ENCODE data around the gene SPARC.
A peak's percentile ranks its signal among the peaks of the same experiment; 100 is the strongest.

SPARC gene

DNA sequence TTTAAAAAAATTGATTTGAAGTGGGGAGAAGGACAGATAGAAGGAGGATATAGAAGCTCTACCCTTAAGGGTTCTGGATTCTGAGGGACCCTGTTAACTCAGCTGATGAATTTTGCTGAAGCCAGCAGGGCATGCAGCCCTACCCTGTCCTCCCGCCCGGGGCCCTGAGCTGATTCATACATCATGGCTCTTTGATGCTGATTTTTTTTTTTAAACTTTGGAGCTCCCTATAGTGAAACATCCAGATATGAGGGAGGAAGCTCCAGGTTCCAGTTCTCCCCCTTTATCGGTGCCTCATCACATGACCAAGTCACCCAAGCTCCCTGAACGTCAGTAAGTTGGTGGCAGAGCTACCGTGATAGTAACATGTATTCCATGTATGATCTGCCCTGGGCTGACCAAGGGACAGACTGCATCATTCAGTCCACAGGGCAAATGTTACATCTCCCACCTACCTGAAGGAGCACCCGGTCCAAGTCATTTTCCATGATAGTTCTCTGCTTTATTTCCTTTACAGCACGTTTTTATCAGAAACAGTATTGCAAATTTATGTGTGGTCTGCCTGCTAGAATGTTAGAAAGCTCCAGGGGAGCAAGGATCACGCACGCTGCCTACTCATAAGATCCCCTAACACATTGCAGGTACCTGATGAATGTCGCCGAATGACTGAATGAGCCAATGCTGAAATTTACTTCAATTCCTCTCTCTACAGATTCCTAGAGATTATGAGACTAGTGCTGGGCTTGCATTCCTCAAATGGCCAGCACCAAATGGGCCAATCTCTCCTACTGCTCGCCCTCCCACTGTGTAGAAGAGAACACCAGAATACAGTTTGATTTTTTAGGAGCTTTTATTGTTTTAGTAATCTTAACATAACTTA lies 25.9 kb downstream of the SPARC start:
- DNase-seq (ENCODE audit: low read depth in 2 of 2), result no peak

DNA sequence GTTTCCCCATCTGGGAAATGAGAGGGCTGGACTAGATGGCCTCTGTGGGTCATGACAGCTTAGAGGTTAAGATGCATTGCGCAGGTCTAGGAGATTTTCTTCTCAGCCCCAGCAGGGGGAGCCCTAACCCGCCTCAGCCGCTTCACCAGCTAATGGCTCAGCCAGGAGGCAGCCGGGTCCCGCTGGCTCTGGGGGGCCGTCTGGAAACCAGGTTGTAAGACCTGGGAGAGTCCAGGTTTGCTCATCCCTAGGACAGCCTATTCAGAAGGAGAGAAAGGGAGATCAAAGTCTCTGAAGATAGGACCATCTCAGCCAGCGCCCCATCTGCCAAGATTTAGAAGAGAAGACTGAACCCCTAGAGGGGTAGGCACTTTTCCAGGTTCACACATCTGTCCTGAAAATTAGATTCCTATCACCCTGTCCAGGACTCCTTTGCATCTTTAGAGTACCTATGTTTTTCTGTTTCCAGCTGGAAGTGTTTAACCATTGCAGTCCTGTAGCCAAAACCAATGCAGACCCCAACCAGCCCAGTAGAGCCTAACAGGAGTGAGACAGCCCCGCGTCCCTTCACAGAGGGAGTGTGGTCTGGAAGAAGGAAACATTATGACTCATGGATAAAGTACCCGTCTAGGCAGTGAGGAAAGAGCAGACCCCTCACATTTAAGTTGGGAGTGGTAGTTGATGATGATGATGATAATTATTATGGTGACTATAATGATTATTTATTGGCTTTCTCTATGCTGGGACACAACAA lies 27.5 kb downstream of the SPARC start:
- DNase-seq (ENCODE audit: low read depth in 2 of 2), result peak; percentile 69 to 85

DNA sequence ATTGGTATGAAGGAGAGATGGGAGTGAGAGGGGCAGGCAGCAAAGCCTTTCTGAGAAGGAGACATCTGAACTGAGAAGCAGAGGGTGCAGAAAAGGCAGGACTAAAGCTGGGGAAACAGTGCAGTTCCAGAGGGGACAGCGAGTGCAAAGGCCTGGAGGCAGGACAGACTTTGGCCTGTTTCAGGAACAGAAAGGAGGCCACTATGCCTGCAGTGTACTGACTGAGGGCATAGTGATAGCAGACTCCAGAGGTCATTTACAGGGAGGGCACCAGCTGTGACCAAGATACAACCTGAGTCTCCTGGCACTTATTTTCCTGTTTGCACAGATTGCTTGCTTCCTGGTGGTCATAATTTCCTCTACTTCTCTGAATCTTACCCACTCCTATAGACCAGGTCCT lies 29.6 kb downstream of the SPARC start:
- no peak for DNase-seq (ENCODE audit: low read depth in 2 of 2)

DNA sequence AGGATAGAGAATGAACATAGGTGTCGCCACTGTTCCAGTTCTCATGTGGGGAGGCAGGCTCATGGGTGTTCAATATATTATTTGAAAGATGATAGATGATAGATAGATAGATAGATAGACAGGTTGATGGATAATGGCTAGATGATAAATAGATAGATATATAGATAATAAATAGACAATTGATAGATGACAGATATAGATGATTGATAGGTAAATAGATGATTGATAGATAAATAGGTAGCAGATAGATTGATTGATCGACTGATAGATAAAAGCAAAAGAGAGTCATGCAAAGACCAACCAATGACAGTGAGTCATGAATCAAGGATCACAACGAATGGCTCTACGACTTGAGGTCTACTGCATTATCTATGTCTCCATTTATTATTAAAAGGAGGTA lies 30.4 kb downstream of the SPARC start:
- no peak for DNase-seq (ENCODE audit: low read depth in 2 of 2)

DNA sequence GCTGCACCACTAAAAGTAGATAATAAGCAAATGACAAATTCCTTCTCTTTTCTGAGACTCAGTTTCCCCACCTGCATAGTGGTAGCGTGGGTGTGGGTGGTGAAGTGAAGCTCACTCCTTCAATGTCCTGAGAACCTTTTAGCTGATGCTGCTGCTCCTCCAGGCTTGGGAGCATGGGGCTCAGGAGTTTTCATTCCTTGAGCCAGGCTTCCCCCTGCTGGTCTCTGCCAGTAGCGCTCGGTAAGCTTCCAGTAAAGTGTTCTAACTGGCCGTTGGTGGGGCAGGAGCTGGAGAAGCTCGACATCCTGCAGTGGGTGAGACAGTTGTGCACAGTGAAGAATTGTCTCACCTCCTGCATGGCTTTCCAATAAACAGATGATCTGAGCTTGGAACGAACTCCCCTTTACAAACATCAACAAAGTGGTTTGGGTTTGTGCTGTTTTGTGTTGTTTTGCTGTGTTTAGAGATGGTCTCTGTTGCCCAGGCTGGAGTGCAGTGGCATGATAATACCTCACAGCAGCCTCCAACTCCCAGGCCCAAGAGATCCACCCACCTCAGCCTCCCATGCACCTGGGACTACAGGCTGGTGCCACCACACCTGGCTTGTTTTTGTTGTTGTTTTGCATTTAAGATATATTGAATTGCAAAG lies 34.6 kb downstream of the SPARC start:
- DNase-seq (ENCODE audit: low read depth in 2 of 2), result peak; percentile 33 to 64

DNA sequence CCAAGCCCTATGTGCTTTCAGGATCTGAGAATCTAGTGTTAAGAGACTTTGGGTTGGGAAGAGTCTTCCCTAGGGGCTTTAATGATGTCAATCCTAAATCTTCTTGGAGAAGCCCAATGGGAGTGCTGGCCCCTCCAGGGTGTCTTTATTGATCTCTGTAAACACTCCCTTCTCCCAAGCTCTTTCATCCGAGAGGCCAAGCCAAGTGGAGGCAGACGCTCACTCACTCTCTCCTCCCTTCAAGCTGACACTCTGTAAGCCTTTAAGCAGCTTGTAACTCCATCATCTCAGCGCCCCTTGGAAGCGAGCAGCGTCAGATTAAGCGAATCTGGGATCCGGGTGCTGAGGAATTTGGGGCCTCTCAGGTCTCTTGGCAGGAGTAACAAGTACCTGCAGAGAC lies 37.7 kb downstream of the SPARC start:
- DNase-seq (ENCODE audit: low read depth in 2 of 2), result no peak

DNA sequence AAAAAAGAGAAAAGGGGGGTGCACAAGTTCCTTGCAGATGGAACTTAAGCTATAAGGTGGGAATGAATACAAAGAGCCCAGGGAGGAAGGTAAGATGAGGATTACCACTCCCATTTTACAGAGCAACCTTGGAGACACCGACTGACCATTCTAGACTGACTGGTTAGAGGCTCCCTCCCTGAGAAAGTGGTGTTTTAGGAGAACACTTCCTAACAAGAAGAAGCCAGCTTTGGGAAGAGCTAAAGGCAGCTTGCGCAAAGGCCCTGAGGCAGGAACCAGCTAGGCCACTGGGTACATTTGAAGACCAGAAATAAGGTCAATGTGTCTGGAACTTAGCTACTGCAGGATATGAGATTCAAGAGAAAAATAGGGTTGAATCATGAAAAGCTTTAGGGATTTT lies 38.6 kb downstream of the SPARC start:
- DNase-seq (ENCODE audit: low read depth in 2 of 2), result no peak

DNA sequence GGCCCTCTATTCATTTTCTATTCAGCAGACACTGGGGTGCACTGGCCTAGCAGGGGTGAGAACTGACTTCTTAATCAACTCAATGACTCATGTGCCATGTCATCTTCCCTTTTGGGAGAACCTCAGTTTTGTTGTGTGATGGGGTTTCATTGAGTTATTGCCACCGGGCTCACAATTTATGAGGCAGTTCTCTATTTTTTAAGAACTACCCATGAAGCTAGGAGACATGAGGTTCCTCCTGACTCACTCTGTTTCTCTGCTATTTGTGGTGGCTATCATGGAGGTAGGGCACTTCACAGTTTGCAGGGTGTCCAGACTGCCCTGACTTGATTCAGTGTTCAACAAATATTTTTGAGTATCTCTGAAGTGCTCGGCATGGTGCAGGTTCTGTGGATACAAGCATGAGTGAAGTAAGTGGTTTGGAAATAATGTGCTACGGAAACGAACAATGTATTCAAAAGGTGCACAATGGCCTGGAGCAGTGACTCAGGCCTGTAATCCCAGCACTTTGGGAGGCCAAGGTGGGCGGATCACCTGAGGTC lies 39.3 kb downstream of the SPARC start:
- no peak for DNase-seq (ENCODE audit: low read depth in 2 of 2)

DNA sequence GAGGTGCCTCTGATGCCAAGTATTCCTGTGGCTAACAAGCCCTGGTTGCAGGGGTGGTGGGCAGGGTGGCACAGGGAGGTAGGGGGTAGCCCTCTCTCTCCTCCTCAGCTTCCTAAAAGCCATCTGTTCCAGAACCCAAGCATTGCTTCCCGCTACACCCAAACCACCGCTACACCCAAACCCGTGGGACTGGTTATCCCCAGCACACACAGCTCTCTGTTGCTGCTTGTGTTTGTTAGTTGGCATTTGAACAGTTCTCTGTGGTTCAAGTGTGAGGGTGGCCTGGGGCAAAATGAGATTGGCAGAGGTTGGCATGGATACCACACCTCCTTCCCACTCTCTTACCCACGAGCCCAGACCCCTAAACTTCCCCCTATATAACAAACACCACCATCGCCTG lies 40.4 kb downstream of the SPARC start:
- DNase-seq (ENCODE audit: low read depth in 2 of 2), result no peak

DNA sequence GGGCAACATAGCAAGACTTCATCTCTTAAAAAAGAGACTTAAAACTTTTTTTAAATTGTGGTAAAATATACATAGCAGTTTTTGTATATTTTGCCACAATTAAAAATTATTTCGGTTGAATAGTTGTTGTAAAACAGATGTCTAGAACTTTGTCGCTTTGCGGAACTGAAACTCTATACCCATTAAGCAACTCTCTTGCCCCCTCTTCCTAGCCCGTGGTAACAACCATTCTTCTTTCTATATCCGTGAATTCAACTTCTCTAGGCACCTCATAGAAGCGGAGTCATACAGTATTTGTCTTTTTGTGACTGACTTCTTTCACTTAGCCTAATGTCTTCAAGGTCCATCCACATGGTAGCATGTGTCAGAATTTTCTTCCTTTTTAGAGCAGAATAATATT lies 43.3 kb downstream of the SPARC start:
- no peak for DNase-seq (ENCODE audit: low read depth in 2 of 2)

DNA sequence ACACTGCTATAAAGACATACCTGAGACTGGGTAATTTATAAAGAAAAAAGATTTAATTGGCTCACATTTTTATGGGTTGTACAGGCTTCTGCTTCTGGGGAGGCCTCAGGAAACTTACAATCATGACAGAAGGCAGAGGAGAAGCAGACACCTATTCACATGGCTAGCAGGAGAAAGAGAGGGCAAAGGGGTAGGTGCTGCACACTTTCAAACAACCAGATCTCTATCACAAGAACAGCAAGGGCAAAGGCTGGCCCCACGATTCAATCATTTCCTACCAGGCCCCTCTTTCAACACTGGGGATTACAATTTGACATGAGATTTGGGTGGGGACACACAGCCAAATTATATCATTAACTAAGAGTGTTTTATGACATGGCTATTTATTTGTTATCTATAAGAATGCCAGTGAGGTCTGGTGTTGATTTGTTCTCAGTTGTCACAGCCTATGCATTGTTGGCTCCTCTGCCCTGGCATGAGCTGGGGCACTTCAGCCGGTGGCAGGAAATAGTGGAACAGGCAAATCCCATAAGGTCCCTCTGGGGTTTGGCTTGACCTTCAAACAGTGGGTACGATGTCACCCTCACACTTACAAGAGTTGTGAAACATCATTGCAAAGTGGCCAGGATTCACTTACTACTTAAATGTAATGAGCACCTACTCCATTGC lies 44.1 kb downstream of the SPARC start:
- no peak for DNase-seq (ENCODE audit: low read depth in 2 of 2)

DNA sequence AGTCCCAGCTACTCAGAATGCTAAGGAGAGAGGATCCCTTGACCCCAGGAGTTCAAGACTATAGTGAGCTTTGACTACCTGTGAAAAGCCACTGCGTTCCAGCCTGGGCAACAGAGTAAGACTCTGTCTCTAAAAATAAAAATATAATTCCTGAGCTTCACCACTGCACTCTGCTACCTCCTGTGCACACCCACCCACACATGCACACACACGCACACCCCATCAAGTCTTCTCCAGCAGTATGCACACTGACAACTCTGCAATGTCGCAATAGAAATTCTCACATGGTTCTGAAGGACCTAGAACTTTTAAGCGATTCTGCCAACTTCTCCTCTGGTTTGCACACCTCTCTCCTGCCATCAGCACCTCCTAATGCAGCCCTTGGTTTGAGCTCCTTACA lies 48.1 kb downstream of the SPARC start:
- no peak for DNase-seq (ENCODE audit: low read depth in 2 of 2)

DNA sequence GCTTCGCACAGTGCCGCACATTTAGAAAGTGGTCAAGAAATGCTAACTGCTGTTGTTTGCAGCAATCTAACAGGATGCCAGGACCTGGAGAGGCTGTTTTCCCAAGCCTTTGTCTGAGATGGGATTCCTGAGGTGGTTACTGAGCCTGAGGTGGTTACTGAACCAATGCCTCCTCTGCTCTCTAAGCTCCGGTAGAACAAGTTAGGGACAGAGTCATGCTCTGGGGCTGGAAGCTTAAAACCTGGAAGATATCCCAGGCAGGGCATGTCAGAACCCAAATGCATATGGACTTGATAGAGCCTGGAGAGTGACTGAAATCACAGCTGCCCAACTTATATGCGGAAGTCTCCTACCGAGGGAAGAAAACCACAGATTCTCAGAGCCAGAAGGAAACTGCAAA lies 49.0 kb downstream of the SPARC start:
- no peak for DNase-seq (ENCODE audit: low read depth in 2 of 2)

DNA sequence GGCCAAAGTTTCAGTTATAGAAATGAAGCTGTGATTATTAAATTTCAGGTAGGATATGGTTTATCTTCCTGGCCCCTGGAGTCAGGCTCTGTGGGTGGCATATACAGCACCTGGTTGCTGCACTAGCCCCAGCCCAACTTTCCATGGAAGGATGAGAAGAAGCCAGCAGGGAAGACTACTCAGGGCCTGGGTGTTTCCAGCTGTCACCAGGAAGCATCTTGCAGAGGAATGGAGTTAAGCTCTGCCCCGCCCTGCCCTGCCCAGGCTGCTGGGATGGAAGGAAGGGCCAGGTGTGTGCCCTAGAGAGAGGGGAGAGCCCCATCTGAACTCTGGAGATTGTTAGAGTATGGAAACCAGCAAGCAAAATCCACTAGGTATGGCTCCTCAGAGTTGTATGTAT lies 52.8 kb downstream of the SPARC start:
- no peak for DNase-seq (ENCODE audit: low read depth in 2 of 2)

DNA sequence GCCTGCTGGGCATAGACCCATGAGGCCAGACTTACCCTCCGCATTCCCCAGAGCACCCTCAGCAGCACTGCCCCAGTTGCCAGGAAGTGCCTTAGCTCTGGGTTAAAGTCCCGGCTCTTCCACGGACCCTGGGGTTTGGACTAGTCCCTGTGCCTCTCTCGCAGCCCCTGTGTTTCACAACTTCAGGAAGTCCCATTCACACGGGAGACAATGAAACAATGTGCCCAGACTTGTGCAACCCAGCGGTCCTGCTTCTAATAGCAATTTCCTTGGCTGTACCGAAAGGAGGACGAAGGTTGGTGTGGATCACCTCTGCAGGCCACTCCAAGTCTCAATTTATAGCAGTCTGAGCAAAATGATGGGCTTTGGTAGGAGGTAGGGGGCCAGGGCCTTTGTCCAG lies 53.8 kb downstream of the SPARC start:
- no peak for DNase-seq (ENCODE audit: low read depth in 2 of 2)

DNA sequence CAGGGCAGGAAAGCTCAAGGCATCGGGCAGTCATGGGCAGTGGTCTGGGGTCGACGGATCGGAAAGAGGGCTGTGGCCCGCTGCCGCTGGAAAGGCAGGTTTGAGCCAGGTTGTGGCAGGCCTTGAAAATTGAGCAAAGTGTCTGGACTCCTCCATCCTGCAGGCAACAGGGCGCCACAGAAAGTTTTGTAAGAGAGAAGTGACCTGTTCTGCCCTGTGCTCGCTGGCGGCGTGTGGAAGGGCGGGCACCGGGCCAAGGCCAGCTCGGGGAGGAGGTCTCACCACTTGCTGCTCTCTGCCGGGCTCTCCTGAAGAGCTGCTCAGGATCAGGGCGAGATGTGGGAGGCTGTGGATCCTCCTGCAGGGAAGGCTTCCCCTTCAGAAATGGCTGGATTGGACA lies 54.2 kb downstream of the SPARC start:
- no peak for DNase-seq (ENCODE audit: low read depth in 2 of 2)

DNA sequence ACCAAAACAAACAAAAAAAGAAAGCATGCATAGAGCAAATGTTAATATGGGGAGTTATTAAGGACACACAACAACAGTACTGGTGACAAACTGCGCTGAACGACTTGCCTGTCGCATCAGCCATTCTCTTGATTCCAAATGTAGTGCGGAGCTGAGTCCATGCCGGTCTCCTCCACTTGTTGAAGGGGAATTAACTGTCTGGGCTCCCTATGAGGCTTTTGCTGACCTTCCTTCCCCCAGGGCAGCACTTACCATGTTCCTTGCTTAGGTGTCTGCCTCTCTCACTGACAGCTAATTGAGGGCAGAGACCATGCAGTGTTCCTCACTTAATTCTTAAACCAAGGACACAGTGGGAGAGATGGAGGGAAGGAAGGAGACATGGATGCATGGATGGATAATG lies 54.8 kb downstream of the SPARC start:
- DNase-seq (ENCODE audit: low read depth in 2 of 2), result no peak

DNA sequence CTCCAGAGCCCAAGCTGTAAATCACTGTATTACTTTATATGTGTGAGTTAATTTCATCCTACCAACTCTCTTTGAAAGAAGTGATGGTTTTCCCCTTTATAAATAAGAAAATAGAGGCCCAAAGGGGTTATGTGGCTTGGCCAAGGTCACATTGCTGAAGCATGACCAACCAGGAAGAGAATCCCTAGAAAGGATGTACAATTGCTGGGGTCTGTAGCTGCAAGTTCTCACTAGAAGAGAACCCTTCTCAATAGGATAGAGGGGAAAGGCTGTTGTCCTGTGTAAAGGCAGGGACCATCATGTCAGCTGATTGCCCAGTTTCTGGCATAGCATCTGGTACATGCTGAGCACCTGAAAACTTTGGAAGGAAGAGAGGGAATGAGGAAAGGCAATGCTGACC lies 56.6 kb downstream of the SPARC start:
- no peak for DNase-seq (ENCODE audit: low read depth in 2 of 2)

DNA sequence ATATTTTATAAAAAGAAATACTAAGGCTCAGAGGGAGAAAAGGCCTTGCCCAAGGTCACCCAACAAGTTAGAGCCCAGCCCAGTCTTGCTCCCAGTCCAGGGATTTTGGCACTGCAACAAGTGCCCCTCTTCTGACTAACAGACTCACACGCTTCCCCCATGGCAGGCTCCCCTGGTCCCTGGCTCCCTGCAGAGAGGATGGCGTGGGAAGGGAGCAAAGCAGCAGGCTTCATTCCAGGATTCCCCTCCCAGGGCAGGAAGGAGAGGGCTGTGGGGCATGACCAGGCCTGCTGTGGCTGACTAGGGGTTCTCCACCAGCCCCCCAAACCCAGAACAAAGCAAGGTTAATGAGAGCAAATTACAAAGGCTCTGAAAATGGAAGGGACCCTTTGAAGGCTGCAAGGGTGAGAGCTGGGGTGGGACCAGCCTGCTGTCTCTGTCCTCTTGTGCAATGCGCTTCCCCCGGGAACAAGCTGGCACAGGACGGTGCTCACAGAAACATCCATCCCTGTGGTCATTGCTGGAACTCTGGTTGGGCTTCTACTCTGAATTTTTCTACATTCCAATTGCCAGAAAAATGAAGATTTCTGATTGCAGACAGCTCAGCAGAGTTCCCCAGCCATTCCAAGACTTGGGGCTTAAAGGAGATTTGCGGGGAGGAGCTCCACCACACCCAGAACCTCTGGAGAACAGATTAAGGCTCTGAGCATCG lies 58.4 kb downstream of the SPARC start:
- no peak for DNase-seq (ENCODE audit: low read depth in 2 of 2)

DNA sequence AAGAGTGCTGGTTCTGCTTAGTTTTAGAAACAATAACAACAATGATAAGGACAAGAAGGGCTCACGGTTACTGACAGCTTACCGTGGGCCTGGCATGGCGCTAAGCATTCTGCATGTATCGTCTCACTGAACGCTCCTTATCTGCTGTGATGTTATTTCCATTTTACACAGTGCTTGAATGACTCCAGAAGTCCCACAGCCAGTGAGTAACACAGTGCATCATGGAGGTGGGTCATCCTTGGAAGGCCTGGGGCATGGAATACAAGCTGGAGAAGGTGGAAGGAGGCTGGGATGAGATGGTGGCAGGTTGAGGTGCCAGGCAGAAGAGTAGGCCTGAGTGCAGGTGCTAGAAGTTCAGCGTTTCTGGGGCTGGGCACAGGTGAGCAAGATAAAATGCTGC lies 59.1 kb downstream of the SPARC start:
- no peak for DNase-seq (ENCODE audit: low read depth in 2 of 2)

DNA sequence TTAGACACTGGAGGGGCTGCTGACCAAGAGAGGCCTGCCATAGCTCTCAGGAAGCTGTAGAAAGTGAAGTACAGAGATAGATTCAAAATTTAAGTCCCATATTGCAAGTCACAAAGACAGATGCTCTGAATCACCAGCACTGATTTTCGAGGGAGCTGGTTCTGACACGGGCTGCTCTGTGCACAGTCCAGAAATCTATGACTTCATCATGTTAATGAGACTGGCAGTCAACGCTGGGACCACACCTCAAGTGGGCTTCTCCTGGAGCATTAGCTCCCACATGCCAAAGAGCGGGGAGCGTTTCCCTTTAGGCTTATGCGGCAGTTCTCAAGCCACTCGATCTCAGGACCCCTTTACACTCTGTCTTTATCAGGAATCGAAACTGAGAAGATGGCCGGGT lies 61.4 kb downstream of the SPARC start:
- DNase-seq (ENCODE audit: low read depth in 2 of 2), result no peak
